H1 (cell line): ENCODE measurements around the gene INPP4A. TPM values are rescaled to one million over a fixed set of nuclear protein-coding genes. Genes with fewer than 3 reads are reported as not detected.

Source experiments
- CHD1 ChIP-seq: IDR thresholded peaks from 2 replicates; pipeline ENCODE4 v1.6.1; 2012; ENCODE audit warnings: low read depth, low read length, improper control_type of control experiment
- EGR1 ChIP-seq: IDR thresholded peaks from 2 replicates; pipeline ENCODE4 v1.6.1; 2011; ENCODE audit warnings: low read depth, low read length, borderline replicate concordance
- JUND ChIP-seq: IDR thresholded peaks from 2 replicates; pipeline ENCODE4 v1.6.1; 2011; ENCODE audit warnings: mild to moderate bottlenecking, improper control_type of control experiment, low read length
- polyA plus RNA-seq, 7 experiments: library from polyadenylated mRNA; depleted of rRNA in 3 of 7; stranded (reverse) in 5 of 7; unstranded in 2 of 7; fragments of >200 nt in 5 of 7; fragments of 200-250 nt in 2 of 7; gene quantifications; 1 replicate in 5 of 7; 2 replicates in 1 of 7; 4 replicates in 1 of 7; pipeline versions ENCODE4 v1.2.1 to v1.2.3, GENCODE V29; 2011 to 2013; ENCODE audit warnings: missing spikeins in 2 of 7, mixed read lengths in 2 of 7
- total RNA-seq: library from RNA; stranded (reverse); fragmentation: NEBNext Ultra II Directional; extraction: Animal tissue kit (Norgen Biotek cat#: 25700); gene quantifications from 2 replicates; pipeline ENCODE4 v1.2.1, GENCODE V29; 2021
- TF ChIP-seq, protein P1 (sequence below): fragments of 300-600 bp; sonication (generic); IDR thresholded peaks from 2 replicates; pipeline ENCODE4 v1.7.1; 2012; ENCODE audit warnings: low read length, moderate library complexity, mild to moderate bottlenecking, inconsistent platforms; ENCODE audit not compliant: insufficient replicate concordance

The INPP4A gene
- total and polyA plus RNA-seq, 2 of the 8 experiments (the other 6 are each of a cell fraction or from before 2014, with no cell fraction given), result 25.6 to 34.3 TPM

- TF ChIP-seq, protein P1, sequence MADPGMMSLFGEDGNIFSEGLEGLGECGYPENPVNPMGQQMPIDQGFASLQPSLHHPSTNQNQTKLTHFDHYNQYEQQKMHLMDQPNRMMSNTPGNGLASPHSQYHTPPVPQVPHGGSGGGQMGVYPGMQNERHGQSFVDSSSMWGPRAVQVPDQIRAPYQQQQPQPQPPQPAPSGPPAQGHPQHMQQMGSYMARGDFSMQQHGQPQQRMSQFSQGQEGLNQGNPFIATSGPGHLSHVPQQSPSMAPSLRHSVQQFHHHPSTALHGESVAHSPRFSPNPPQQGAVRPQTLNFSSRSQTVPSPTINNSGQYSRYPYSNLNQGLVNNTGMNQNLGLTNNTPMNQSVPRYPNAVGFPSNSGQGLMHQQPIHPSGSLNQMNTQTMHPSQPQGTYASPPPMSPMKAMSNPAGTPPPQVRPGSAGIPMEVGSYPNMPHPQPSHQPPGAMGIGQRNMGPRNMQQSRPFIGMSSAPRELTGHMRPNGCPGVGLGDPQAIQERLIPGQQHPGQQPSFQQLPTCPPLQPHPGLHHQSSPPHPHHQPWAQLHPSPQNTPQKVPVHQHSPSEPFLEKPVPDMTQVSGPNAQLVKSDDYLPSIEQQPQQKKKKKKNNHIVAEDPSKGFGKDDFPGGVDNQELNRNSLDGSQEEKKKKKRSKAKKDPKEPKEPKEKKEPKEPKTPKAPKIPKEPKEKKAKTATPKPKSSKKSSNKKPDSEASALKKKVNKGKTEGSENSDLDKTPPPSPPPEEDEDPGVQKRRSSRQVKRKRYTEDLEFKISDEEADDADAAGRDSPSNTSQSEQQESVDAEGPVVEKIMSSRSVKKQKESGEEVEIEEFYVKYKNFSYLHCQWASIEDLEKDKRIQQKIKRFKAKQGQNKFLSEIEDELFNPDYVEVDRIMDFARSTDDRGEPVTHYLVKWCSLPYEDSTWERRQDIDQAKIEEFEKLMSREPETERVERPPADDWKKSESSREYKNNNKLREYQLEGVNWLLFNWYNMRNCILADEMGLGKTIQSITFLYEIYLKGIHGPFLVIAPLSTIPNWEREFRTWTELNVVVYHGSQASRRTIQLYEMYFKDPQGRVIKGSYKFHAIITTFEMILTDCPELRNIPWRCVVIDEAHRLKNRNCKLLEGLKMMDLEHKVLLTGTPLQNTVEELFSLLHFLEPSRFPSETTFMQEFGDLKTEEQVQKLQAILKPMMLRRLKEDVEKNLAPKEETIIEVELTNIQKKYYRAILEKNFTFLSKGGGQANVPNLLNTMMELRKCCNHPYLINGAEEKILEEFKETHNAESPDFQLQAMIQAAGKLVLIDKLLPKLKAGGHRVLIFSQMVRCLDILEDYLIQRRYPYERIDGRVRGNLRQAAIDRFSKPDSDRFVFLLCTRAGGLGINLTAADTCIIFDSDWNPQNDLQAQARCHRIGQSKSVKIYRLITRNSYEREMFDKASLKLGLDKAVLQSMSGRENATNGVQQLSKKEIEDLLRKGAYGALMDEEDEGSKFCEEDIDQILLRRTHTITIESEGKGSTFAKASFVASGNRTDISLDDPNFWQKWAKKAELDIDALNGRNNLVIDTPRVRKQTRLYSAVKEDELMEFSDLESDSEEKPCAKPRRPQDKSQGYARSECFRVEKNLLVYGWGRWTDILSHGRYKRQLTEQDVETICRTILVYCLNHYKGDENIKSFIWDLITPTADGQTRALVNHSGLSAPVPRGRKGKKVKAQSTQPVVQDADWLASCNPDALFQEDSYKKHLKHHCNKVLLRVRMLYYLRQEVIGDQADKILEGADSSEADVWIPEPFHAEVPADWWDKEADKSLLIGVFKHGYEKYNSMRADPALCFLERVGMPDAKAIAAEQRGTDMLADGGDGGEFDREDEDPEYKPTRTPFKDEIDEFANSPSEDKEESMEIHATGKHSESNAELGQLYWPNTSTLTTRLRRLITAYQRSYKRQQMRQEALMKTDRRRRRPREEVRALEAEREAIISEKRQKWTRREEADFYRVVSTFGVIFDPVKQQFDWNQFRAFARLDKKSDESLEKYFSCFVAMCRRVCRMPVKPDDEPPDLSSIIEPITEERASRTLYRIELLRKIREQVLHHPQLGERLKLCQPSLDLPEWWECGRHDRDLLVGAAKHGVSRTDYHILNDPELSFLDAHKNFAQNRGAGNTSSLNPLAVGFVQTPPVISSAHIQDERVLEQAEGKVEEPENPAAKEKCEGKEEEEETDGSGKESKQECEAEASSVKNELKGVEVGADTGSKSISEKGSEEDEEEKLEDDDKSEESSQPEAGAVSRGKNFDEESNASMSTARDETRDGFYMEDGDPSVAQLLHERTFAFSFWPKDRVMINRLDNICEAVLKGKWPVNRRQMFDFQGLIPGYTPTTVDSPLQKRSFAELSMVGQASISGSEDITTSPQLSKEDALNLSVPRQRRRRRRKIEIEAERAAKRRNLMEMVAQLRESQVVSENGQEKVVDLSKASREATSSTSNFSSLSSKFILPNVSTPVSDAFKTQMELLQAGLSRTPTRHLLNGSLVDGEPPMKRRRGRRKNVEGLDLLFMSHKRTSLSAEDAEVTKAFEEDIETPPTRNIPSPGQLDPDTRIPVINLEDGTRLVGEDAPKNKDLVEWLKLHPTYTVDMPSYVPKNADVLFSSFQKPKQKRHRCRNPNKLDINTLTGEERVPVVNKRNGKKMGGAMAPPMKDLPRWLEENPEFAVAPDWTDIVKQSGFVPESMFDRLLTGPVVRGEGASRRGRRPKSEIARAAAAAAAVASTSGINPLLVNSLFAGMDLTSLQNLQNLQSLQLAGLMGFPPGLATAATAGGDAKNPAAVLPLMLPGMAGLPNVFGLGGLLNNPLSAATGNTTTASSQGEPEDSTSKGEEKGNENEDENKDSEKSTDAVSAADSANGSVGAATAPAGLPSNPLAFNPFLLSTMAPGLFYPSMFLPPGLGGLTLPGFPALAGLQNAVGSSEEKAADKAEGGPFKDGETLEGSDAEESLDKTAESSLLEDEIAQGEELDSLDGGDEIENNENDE, result no peak
- TF ChIP-seq JUND (no peak), EGR1 (no peak), CHD1 (no peak)
Measured at GRCh38 chr2:98441706-98442450, 2.8 kb upstream of the INPP4A start (continued).
